GM19035 (cell line): Measurements from ENCODE around the gene SOCS1.

Source experiments
- ATAC-seq: cut with Tn5 transposase; IDR thresholded peaks from one replicate; pipeline ENCODE4 v1.9.1; 2021; ENCODE audit not compliant: unreplicated experiment

The SOCS1 gene

DNA sequence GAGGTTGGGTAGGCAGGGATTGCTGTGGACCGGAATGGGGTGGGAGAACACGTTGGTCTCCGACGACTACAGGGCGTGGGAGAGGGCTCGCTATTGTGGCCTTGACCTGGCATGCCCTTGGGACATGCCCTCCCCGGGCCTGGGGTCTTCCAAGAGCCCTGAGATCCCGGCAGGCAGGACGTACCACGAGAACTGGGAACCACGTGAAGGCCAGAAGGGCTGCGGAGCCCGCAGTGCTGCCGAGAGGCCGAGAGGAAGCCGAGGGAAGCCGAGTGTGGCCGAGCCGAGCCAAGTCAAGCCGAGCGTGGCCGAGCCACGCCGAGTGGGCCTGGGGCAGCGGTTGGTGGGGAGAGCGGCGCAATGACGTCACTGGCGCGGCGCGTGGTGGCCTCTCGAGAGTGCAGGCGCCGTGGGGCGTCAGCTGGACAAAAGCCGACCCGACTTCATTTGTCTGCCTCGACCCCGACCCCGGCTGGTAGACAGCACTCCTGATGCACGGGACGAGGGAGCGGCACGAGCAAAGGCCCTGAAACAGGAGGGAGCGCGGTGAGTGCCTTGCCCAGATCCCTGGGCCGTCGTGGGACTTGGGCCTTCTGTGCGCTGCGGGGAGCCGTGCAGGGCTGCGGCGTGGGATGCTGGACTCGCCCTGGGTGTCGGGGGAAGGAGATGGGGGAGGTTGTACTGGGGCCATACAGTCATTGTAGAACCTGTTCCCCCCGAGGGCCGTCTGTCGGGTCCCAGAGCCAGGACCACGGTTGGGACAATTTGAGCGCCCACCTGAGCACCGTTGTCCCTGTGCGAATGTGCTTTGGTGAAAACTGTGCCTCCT lies 6.6 kb downstream of the SOCS1 start:
- ATAC-seq = no peak

DNA sequence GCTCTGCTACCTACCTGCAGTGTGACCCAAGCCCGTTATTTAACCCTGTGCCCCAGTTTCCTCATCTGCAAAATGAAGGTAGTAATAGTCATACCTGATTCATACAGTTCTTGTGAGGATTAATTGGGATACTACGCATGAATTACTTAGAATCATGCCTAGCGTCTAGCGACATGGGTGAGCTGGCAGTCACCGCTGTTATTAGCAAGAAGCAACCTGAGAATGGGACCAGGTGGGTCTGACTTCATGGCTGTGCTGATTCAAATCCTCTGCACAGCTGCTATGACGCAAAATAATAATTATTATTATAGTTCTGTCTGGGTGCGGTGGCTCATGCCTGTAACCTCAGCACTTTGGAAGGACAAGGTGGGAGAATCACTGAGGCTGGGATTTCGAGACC lies 7.9 kb downstream of the SOCS1 start:
- ATAC-seq = no peak

DNA sequence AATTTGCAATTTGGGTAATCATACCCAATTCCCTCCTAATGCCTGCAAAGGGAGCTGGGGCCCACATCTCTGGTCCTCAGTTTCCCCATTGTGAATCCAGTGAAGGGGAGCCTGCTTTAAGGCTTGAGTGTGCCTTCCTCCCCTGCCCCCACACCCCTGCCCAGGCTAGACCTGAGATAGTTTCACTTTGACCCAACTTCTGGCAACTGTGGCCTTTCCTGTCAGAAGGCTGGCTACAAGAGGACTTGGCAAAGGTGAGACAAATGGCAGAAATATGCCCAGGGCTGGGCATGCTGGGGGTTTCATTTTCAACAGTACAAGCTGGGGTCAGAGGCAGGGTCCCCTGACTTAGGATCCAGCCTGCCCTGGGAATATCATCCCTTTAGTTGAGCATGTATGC lies 10.0 kb downstream of the SOCS1 start:
- ATAC-seq = no peak

DNA sequence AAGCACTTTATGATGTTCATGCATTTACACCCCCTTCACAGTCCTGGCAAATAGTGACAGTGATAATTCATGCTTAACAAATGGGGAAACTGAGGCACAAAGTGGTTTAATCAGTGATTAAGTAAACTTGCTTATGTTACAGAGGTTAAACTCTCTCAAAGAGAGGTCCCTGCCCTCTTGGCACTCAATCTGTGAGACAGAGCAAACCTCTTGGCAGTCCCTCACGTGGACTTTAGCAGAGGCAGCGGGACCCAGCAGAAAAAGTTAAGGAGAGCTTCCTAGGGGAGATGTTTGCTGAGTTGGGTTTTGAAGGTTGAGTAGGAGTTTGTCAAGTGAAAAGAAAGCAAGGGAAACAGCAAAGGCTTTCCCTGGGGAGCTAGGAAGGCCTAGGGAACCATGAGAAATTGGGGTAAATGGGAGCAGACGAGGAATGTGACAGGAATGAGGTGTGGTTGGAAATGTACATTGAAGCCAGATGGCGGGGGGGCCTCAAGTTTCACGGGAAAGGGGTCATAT lies 10.7 kb downstream of the SOCS1 start:
- no peak for ATAC-seq

DNA sequence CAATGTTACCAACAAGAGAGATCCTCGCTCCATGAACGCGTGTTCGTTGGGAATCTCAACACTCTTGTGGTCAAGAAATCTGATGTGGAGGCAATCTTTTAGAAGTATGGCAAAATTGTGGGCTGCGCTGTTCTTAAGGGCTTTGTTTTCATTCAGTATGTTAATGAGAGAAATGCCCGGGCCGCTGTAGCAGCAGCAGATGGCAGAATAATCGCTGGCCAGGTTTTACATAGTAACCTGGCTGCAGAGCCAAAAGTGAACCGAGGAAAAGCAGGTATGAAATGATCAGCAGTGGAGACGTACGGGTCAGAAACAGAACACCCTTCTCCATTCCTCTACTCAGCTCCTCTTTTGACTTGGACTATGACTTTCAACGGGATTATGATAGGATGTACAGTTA lies 13.3 kb downstream of the SOCS1 start:
- ATAC-seq = no peak

DNA sequence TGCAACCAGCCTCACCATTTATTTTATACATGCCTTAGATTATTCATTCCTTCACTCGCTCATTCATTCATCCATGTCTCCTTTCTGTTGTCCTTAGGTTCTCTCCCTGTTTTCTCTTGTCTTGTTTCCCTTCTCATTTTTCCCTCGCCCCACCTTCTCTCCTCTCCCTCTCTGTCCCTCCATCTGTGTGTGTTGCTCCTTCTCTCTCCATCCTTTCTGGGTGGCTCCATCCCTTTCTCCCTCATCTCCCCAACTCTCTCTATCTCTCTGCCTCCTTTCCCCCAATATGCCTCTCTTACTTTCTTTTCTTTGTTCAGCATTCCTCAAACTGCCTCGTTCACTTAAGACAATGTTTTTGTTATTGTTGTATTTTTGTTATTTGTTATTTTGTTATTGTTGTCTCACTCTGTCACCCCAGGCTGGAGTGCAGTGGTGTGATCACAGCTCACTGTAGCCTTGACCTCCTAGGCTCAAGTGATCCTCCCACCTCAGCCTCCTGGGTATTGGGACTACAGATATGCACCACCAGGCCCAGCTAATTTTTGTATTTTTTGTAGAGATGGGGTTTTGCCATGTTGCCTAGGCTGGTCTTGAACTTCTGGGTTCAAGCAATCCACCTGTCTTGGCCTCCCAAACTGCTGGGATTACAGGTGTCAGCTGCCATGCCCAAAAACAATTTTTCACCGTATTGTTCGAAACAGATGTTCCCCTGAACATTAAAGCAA lies 14.4 kb downstream of the SOCS1 start:
- no peak for ATAC-seq

DNA sequence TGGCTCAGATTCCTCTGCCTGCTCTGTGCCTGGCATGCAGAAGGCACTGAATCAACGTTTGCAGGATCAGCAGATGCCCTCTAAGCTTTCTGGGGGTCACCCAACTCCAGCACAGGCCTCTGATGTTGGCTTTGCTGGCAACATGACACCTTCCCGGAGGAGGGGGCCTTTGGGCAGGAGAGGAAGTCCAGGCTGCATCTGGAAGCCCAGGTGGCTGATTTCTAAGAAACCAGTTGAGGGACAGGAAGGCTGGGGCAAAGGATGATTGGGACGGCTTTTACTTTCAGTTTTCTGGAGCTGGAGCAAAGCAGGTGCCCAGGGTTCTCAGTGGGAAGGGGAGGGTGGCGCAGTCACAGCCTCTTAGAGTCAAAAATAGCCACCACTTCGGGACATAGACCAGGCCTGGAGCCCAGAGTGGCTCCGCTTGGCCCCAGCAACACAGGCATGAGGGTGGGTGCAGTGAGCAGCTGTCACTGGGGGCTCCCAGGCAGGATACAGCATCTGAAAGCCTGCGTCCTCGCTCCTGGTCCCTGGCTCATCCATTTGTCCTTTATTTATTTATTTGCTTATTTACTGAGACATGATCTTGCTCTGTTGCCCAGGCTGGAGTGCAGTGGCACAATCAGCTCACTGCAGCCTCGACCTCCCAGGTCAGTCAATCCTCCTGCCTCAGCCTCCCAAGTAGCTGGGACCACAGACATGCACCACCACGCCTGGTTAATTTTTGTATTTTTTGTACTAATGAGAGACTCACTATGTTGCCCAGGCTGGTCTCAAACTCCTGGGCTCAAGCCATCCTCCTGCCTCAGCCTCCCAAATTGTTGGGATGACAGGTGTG lies 15.1 kb downstream of the SOCS1 start:
- no peak for ATAC-seq

DNA sequence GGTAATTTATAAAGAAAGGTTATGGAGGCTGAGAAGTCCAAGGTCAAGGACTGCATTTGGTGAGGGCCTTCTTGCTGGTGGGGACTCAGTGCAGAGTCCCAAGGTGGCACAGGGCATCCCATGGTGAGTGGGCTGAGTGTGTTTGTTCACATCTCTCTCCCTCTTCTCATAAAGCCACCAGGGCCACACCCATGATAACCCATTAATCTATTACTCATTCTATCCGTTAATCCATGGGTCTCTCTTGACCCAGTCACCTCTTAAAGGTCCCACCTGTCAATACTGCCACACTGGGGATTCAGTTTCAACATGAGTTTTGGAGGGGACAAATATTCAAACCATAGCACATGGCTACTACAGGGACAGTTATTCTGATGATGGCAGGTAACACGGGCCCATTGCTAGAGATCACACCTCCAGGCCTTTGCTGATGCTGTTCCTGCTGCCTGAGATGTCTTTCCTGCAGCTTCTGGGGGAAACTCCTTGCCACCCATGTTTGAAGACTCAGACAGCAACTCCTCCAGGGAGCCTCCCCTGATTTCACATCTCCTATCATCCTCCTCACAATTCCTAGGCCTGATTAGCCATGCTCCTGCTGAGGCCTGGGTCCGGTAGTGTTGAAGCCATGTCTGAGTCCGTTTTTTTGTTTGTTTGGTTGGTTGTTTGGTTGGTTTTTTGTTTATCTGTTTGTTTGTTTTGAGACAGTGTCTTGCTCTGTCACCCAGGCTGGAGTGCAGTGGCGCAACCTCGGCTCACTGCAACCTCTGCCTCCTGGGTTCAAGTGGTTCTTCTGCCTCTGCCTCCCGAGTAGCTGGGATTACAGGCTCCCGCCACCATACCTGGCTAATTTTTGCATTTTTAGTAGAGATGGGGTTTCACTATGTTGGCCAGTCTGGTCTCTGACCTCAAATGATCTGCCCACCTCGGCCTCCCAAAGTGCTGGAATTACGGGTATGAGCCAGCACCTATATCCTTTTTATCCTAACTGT lies 16.1 kb downstream of the SOCS1 start:
- no peak for ATAC-seq

DNA sequence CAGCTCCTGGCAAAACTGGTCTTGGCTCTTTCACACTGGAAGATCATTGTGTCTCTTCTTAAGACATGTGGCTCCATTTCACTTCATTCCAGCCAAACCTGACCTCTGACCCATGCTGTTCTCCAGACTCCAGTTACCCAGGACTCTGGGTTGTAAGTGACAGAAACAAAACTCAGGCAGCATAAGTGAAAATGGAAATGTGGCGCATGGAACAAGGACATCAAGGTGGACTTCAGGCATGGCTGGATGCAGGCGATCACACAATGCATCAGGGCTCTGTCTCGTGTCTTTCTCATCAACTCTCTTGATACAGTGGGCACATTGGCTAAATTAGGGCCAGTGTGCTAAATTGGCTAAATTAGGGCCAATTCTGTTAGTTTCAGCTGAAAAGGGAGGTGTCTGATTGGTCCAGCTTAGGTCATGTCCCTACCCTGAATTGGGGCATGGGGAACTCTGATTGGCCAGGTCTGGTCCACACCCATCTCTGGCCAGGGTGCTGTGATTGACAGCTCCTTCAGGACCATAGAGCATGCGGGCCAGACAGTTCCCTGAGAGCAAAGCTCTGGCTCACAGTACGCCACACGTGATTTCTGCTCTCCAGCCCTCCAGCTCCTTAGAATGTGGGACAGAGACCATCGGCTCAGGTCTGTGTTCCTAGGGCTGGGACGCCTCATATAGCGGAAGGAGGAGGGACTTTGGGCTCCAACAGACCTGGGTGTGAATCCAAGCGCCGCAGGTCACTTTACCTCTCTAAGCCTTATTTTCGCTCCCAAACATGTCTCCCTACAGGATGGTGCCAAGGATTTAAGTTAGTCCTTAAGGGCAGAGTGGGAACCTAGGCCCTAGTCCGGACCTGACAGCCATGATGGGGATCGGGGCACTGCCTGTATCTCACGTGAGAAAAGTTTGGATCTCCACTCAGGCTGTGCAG lies 17.5 kb downstream of the SOCS1 start:
- no peak for ATAC-seq

DNA sequence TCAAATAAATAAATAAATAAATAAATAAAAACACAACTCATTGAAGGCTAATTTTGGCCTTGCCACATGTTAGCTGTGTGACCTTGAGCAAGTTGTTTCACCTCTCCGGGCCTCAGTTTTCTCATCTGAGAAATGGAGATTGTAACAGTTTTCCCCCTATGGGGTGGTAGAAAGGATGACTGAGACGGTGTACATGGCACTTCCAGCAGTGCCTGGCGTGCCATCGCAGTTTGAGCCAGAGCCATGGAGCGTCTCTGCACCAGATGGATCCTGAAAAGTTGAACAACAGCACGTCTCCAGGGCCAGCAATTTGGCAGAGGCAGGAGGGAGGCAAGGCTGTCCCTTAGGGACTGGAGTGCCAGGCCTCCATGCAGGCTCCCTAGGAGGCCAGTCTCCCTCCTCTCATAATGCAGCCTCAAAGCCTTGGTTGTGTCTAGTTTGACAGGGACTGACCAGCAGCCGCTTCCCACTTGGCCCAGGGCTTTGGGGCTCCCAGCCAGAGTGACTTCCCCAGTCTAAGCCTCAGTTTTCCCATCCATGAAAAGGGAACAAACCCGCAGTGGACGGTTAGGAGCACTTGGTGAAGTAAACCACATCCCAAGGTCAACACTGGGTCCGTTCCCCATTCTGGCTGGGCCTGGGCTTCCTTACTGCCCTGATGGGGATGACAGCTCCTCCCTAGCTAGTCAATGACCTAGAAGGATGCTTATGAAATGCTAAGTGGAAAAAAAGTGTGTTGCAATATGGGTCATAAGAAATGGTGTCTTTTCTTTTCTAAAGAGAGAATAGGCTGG lies 19.3 kb downstream of the SOCS1 start:
- ATAC-seq = no peak

DNA sequence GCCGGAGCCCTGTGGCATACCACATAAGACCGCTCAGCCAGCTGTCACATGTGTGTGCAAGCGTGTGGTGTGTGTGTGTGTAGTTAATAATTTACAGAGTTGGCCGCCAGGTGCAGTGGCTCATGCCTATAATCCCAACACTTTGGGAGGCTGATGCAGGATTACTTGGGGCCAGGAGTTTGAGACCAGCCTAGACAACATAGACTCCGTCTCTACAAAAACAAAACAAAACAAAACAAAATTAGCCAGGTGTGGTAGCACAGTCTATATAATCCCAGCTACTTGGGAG lies 20.4 kb downstream of the SOCS1 start:
- ATAC-seq = no peak

DNA sequence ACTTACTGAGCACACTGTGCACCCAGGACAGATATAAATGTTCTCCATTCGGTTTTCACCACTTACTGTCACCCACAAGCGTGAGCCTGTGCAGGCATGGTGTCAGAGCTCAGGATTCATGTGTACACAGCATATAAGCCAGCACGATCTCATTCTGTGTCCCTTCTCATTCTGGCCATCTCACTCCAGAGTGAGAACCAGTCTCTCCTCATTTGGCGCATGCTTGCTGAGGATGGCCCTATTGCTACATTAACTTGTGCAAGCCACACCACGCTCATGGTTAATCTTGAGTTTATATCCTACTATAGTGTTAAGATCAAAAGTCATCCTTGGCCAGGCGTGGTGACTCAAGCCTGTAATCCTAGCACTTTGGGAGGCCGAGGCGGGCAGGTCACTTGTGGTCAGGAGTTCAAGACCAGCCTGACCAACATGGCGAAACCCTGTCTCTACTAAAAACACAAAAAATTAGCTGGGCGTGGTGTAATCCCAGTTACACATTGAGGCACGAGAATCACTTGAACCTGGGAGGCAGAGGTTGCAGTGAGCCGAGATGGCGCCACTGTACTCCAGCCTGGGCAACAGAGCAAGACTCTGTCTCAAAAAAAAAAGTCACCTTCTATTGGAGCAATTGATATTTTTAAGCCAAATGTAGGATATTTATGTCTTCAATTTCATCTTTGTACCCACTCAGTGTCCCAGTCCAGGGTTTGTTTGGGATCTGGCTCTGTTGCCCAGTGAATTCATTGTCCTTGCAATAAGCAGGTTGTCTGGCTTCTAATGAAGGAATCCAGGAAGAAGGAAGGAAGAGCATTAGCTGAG lies 20.9 kb downstream of the SOCS1 start:
- ATAC-seq = no peak

DNA sequence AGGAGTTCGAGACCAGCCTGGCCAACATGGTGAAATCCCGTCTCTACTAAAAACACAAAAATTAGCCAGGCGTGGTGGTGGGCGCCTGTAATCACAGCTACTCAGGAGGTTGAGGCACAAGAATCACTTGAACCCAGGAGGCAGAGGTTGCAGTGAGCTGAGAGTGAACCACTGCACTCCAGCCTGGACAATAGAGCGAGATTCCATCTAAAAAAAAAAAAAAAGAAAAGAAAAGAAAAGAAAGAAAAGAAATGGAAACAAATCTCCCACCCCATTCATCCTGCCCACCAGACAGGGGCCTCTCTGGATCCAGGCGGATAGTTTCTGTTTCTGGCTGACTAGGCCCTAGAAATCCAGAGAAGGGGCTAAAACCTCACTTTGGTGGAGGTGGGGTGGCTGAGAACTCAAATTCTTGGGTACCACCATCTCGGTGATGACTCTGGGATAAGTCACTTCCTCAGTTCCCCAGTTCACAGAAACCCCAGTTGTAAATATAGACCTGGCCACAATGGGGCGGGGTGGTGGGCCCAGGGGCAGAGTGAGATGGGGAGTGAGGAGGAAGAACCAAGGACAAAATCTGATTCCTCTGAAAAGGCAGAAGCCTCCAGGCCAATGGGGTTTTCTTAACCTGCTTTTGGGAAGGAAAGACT lies 22.2 kb downstream of the SOCS1 start:
- no peak for ATAC-seq

DNA sequence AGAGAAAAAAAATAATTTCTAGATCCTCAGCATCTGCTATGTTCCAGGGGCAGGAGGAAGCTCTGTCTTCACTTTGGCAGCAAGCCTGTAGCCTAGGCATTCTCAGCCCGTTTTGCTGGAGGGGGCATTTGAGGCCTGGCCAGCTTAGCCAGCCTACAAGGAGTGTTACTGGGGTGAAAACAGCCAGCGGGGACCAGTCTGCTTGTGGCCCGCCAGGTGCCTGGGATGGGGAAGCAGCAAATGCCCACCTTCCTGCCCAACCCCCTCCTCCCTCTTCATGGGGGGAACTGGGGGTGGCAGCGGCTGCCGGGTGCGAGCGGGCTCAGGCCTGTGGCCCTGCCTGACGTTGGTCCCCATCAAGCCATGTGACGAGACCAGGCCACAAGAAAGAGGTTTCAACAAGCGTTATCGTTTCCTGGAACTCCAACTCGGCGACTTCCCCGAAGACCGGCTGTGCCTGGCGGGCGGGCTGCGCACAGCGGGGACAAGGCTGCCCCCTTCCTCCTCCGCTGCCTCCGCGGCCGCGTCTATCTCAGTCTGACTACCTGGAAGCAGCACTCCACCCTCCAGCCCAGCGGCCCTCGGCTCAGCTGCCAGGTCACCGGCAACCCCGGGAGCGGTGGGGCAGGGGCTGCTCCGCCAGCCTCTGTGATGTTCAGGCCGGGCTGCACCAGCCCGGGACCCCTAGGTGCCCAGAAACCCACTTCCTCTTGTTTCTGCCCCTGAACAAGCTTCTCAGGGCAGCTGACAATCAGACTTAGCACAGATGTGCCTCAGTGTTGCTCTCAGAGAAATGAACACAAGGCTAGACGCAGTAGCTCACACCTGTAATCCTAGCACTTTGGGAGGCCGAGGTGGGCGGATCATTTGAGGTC lies 22.9 kb downstream of the SOCS1 start:
- peak; percentile 58 for ATAC-seq

DNA sequence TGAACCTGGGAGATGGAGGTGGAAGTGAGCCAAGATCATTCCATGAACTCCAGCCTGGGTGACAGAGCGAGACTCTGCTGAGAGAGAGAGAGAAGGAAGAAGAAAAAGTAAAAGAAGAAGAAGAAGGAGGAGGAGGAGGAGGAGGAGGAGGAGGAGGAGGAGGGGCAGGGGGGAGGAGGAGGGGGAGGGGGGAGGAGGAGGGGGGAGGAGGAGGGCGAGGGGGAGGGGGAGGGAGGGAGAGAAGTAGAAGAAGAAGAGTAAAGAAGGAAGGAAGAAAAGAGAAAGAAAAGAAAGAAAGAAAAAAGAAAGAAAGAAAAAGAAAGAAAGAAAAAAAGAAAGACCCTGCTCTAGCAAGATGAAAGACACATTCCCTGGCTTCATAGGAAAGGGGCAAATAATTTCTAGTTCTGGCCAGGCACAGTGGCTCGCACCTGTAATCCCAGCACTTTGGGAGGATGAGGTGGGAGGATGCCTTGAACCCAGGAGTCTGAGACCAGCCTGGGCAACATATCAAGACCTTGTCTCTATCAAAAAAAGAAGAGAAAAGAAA lies 23.6 kb downstream of the SOCS1 start:
- no peak for ATAC-seq

DNA sequence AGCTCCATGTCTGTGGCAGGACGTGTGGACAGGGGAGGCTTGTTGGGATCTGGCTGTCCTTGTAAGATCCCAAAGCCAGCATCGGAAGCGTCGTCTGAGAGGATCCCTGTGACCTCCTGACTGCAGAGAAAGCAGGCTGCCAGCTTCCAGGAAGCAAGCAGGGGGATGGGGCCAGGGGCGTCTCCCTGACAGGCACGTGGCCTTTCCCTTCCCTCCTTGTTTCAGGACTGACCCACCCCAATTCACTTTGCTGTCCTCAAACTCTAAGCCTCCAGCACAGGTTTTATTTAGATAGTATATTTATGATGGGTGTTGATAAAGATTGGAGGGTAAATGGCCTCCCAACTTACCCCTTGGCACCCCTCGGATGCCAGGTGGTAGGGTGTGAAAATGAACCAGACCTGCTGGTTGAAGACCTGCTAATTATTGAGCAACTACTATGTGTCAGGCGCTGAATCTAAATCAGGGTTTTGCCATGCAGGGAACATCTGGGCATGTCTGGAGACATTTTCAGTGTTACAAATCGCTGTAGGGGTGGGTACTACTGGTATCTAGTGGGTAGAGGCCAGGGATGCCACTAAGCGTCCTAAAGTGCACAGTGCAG lies 24.5 kb downstream of the SOCS1 start:
- no peak for ATAC-seq
